NCI-H526 (cell line): ENCODE measurements around the gene MAD1L1.

Experiments used
- DNase-seq, 2 experiments: peaks; one replicate each; lab custom pipeline; 2025; lab: John Stamatoyannopoulos, UW

MAD1L1 gene

DNA sequence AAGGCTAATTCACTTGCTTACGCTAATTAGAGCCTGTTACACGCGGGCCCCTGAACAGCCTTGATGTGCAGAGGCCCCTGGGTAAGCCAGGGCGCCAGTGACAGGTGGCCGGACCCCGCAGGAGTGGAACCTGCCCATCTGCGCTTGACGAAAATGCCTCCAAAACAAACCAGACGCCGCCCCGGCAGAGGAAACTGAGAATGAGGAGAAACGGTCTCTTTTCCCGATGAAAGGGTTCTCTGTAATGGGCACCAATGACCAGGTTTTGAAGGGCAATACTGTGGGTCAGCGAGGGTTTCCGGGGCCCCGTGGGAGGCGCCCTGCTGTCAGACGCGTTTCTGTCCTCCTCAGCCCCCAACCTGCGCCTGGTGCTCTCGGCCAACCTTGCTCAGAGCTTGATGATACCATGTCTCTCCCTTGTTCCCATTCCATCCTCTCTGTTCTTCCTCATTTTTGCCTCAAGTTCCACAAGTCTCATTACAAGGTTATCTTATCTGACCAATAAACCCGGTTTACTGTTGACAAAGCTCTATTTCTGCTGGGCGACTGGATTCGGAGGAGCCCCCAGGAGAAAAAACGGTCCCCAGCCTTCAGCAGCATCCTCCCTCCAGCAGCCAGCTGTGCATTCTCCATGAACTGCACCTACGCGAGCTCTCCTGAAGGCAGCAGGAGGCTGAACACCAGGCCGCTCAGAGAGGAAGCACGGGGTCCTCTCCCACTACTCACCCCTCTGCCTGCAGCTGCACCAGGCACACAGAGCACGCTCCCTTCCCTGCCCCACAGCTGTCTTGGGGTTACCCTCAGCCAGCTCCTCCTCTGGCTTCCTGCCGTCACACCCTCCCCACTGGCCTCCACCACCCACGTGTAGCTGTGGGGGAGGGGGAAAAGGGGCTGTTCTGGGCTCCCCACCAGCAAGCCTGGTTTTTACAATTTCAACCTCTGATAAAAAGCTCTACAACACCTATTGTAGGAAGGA is 202.0 kb downstream of the MAD1L1 start:
- DNase-seq = no peak

DNA sequence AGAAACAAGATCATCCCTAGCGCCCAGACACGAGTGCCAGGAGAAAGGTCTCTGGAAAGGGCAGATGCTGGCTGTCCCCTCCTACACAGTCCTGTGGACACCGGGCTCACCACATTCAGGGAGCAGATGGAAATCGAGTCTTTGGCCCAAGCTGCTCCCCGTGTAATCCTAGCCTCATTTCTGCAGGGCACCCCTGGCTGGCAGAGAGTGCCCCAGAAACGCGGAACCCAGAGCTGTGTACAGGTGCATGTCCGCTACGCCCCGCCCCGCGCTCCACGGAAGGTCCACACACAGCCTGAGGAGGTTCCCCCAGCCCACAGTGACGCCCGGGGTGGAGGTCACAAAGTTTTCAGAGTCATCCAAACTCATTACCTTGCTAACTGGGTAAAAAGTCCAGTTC is 202.8 kb downstream of the MAD1L1 start:
- no peak for DNase-seq

DNA sequence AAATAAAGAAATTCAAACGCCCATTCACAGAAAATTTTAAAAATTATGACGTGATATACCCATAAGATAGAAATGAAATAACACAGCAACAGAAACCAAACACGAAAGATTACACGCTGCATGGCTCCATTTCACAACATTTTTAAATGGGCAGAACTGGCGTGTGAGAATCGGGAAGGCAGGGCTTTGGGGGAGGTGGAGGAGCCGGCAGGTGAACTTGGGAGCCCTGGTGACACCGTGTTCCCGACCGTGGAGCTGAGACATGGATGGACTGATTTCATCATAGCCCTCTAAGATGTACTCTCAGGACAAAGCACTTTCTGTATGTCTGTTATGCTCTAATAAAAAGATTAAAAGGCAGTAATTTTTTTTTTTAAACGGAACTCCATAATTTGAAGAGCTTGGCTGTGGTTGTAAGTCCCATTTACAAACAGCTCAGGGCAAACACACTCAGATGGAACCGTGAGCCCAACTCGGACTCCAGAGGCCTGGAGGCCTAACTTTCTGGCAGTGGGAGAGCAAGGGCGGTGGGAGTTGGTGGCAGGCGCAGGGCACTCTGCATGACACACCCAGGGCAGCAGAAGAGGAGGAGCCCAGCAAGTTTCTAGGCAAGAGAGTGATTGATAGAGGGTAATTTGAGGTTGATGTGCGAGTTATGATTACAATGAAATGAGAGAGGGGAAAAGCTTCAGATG is 203.4 kb downstream of the MAD1L1 start:
- no peak for DNase-seq

DNA sequence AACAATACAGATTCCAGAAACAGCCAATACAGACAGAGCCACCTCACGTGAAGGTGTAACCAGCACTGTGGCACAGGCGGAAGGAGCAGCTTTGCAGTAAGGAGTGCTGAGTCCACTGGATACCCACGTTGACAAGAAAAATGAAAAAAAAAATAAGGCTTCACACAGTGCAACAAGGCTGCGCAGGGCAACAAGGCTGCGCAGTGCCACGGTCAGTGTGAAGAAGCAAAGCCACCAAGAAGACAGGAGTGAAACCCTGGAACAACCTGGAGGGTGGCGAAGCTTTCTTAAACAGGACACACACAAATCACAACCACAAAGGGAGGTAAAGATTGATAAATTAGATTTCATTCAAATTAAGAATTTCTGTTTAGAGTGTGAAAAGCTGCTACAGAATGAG is 204.0 kb downstream of the MAD1L1 start:
- DNase-seq = no peak

DNA sequence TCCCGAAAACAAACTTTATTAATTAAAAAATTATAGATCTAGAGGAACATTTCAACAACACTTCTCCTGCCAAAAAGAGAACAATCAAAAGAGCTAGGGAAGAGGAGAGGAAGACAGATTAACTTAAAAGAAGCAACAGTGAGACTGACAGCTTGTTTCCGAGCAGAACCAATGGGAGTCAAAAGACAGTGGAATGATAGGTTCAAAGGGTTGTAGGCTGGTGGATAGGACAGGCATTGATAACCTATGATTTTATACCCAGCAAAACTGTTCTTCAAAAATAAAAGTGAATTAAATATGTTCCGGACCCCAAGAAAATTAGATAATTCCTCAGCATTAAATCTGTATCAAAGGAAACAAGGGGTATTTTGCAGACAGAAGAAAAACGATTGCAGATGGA is 207.6 kb downstream of the MAD1L1 start:
- DNase-seq = no peak

GRCh38 chr7:2024567-2024918 is 208.2 kb downstream of the MAD1L1 start:
- no peak for DNase-seq

GRCh38 chr7:2023877-2024566 is 208.7 kb downstream of the MAD1L1 start:
- no peak for DNase-seq

DNA sequence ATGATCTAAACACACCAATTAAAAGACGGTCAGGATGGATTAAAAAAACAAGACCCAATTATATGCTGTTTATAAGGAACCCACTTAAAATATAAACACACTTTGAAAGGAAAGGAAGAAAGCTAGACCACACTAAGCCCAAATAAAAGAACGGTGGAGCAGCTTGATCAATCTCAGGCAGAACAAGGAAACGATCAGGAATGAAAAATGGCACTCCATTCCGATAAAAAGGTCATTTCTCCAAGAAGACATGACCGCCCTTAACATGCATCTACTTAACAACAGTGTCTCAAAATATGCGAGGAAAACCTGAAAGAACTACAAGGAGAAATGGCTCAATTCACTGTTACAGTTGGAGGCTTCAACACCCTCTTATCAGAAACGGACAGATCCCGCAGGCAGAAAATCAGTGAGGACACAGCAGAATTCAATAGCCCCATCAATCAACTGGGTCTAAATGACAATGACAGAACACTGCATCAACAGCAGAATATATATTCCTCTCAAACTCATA is 210.0 kb downstream of the MAD1L1 start:
- DNase-seq = no peak

DNA sequence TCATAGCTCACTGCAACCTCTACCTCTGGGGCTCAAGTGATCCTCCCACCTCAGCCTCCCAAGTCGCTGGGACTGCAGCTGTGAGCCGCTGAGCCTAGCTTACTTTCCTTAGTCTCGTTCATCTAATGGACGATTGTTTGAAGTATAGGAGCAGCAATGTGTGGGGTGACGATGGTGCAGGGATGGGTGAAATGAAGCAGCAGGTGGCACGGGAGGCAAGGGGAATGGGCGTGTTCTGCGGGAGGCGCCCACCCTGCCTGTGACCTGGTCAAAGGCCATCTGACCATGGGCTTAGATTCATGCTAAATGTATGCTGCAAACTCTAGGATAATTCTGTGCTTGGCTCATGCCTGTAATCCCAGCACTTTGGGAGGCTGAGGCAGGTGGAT is 210.7 kb downstream of the MAD1L1 start:
- DNase-seq = no peak

- DNase-seq = no peak
These were observed 212.8 kb downstream of the MAD1L1 start for GRCh38 chr7:2019711-2020511.

DNA sequence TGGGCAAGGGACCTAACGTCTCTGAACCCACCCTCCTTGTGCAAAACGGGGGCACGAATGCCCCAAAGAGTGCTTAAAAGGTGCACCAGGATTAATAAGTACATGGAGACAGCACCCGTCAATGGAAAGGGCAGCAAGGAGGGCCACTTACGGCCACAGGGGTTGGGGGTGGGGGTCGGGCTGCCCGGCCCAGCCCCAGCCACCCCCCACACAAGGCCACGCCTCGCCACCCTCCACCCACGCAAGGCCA is 213.4 kb downstream of the MAD1L1 start:
- DNase-seq = no peak

DNA sequence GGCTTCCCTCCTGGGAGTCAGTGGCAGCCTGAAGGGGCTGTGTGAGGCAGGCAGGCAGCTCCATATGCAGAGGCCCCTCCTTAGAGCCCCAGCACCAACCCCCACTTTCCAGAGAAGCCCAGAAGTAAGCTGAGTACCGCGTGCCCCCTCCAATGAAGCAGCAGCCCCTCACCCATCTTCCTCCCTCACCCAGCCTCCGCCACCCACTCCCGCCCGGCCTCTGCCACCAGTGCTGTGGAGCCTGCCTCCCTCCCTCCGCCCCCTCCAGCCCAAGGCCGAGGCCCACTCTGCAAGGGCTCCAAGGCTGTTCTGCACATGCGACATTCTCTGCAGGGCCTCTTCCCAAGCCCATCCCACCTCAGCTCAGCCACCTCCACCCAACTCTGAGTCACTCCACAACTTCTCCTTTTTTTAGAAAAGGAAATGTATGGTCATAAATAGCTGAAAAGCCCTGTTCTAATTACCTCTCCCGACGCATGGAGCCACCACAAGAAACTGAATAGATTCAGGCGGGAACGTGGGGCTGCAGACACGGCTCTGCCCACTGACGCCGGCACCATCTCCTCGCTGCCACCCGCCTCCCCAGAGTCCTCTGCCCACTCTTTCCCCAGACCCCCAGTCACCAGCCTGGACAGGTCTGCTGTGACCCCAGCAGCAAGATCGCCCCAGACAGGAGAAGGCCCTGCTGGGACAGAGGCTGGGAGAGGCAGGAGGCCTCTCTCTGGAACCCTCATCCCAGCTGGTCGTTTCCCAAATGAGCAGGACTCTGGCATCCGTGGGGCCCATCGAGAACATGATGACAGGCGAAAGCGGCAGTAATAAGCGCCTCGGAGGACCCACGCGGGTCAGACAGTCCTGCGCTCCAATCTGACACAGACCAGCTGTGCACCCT is 213.9 kb downstream of the MAD1L1 start:
- DNase-seq = no peak

DNA sequence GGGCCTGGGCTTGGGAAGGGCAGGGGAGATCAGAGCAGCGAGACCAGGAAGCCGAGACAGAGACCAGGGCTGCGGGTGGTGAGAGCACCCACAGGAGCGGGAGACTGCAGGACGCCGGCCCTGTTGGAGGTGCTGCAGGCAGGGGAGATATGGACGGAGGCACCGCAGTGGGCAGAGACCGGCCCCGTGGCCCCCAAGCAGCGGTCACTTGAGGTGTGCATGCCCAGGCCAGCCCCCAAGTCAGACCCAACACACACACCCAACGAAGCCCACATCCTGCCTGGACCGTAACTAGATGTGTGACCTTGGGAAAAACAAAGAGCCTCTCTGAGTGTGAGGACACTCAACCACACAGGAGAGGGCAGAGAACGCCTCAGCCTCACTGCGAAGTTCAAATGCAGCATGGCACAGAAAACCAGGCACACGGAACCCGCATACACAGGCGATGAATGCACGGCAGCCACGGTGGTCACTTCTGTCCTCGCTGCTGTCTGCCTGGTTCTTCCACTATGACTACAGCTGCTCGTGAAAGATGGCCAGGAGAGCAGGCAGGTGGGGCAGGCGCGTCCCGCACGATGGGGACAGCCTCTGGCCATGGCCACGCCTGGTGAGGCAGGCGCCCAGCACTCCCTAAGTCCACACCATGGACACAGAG is 214.7 kb downstream of the MAD1L1 start:
- no peak for DNase-seq

GRCh38 chr7:2017481-2017891 is 215.3 kb downstream of the MAD1L1 start:
- DNase-seq = no peak

GRCh38 chr7:2016761-2017480 is 215.8 kb downstream of the MAD1L1 start:
- no peak for DNase-seq

DNA sequence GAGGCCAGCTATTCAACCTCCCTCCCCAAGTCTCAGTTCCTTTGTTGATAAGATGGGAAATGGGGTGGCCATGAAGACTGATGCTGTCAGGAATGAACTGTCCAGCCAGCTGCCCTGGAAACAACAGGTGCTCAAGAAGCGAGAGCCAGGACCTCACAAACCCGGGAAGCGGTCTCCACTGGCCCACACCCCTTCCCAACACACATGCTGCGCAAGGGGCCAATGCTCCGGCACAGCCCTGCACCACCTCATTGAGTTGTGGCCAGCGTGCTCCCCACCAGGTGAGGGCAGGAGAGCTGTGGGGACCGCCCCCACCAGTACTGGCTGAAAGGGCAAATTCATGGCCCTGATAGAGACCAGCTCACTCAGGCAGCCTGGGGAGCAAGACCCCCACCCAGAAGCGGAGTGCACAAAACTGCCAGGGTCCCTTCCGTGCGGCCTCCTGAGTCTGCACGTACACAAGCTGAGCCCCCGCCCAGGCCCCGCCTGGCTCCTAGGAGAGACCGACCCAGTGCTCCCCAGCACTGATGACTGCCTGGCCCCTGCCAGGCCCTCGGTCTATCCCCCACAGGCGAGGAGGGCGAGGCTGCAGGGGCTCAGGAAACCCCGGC is 216.6 kb downstream of the MAD1L1 start:
- DNase-seq = no peak

DNA sequence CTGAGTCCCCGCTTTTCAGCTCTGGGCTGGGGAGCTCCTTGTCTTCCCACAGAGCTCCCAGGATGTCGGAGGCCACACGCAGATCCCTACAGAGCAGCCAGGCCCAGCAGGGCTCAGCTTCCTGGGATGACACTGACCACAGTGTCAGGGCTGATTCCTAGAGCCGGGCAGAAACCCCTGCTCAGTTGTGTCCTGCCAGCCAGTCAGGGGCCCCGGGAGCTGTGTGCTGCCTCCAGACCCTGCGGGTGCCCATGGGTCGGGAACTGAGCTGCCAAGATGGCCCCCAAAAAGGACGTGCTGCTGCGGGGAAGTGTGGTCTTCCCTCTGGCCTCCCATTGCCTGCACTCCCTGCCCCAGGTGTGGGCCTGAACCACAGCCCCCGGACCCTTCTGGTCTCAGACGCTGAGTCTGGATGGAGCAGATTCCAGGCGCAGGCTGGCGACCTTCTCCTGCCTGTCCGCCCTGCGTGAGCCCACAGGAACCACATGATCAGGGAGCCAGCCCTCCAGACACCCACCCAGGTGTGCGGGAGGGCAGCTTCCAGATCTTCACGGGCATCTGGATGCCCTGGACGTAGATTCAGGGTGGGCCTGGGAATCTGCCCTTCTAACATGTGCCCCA is 217.4 kb downstream of the MAD1L1 start:
- DNase-seq = no peak

DNA sequence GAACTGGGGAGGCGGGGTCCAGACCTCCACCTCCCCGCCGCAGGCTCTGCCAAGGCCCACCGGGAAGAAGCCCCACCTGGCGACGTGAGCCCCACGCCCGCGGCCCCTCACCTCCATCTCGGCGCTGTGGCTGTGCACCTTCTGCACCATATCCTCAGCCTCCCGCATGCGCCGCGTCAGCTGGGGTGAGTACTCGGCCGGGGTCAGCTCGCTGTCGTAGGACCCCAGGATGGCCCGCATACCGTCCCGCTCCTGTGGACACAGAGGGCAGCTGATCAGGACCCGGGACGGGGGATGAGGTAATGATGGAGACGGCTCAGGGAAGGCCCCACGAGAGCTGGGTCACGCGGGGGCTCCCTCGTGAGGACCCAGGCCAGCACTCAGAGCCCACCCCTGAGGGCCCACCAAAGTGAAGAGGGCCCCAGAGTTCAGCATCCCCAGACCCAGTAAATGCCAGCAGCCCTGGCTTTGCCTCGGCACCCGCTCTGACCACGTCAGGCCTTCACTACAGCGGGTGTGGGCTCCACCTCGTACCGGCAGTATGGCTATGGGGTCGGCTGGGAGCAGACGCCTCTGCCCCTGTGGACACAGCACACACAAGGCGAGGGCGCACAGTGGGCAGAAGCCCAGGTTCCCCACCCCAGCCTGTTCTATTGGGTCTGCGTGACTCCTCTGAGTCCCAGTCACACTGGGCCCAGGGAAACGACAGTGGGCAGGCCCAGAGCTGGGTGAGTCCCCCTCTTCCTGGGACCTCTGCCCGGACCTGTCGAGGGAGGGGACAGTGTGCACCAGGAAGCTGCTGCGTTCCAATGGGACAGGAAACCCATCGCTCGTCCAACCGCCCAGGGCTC is 218.1 kb downstream of the MAD1L1 start:
- DNase-seq = no peak
